ENCODE data around the gene CCNB1IP1. TPM values are rescaled to one million over a fixed set of nuclear protein-coding genes. Genes with fewer than 3 reads are reported as not detected.
A peak's percentile ranks its signal among the peaks of the same experiment; 100 is the strongest.

CCNB1IP1 gene
- total and polyA plus RNA-seq, 2 of the 4 experiments (the other 2 are of a cell fraction): 27.5 to 34.6 TPM

DNA sequence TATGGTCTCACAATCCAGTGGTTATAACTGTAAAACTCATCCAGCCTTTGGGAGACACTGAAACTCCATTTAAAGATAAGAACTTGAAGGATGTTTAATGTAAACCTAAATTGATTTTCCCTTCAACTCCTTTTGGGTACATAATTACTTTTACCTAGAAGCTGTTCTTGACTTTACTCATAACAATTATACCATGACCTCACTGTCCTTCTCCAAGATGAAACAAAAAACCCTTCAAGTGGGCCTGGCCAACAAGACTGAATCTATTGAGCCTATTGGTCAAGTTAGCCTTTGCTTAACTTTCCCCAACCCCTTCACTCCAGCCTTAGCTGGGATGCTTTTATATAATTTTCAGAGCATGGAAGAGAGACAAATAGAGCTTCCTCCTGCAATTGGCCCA, 32.8 kb upstream of the CCNB1IP1 start:
- H3K27me3 ChIP-seq (ENCODE audit: control insufficient read depth, insufficient read depth, low read length): no peaks in the 10 kb centered on the region
- no peak overlapping the region for H4K8ac ChIP-seq (ENCODE audit: low read depth in 2 of 2, low read length in 2 of 2)
- H2BK5ac ChIP-seq (ENCODE audit: low read depth, low read length, poor library complexity, severe bottlenecking): no peak overlapping the region
- H3K27ac ChIP-seq (ENCODE audit: insufficient read depth, low read length): no peak overlapping the region
- H4K91ac ChIP-seq (ENCODE audit: insufficient read depth, low read depth, low read length): no peak overlapping the region
- H3K14ac ChIP-seq (replicated peaks; ENCODE audit: low read depth, low read length): no peak overlapping the region
- no peak overlapping the region for H3K4ac ChIP-seq (ENCODE audit: low read depth, low read length)
- H2AK5ac ChIP-seq (ENCODE audit: low read depth, low read length): no peak overlapping the region
- intact Hi-C loops (cut with micrococcal nuclease): loop anchor here (10.0 kb wide), 1 partner anchor 79 kb away; no protein-coding TSS in a partner anchor
- H3K4me3 ChIP-seq (ENCODE audit: insufficient read depth, low read depth, low read length): no peak overlapping the region
- peaks cover 26% of the 10 kb centered on the region for H3K36me3 ChIP-seq (ENCODE audit: control insufficient read depth, insufficient read depth, low read length)
- H3K9me1 ChIP-seq (ENCODE audit: insufficient read depth, low read length): no peaks in the 10 kb centered on the region
- no peaks in the 10 kb centered on the region for H4K20me1 ChIP-seq (ENCODE audit: insufficient read depth, low read length)
- H3K9me3 ChIP-seq (ENCODE audit: control insufficient read depth, insufficient read depth, low read length): no peaks in the 10 kb centered on the region
- no peak overlapping the region for H3K56ac ChIP-seq (ENCODE audit: extremely low read depth, insufficient read depth, low read length)
- H3K23ac ChIP-seq (ENCODE audit: low read depth, low read length): no peak overlapping the region
- H2BK120ac ChIP-seq (ENCODE audit: low read depth, low read length): no peak overlapping the region
- no peaks in the 10 kb centered on the region for H3K79me1 ChIP-seq (ENCODE audit: low read depth in 1 of 2, low read length in 2 of 2)
- H2AK9ac ChIP-seq (replicated peaks; ENCODE audit: low read depth, low read length, poor library complexity): no peak overlapping the region
- CTCF ChIA-PET: no interaction called here
- TSS peak; percentile 65 for BruUV-seq (replicated peaks)
- dilution Hi-C loops (cut with HindIII; ENCODE audit: low sequenced_read_pairs, unreplicated experiment): no loop called here
- ATAC-seq (ENCODE audit: low read depth) (no peak), DNase-seq (no peak)
- H3K4me1 ChIP-seq (ENCODE audit: control insufficient read depth, insufficient read depth, low read length): no peaks in the 10 kb centered on the region
- H3K9ac ChIP-seq (ENCODE audit: low read depth, low read length): no peak overlapping the region
- H4K5ac ChIP-seq (ENCODE audit: low read depth, low read length): no peak overlapping the region
- H3K18ac ChIP-seq (ENCODE audit: low read depth, low read length): no peak overlapping the region
- H3K4me2 ChIP-seq (ENCODE audit: low read depth, low read length): no peak overlapping the region
- in situ Hi-C loops (cut with MboI; ENCODE audit: low sequenced_read_pairs): loop anchor here (25.0 kb wide), 1 partner anchor 1046 kb away; no protein-coding TSS in a partner anchor
- POLR2A ChIA-PET (ENCODE audit: unreplicated experiment): no interaction called here
- no peak overlapping the region for H2BK15ac ChIP-seq (ENCODE audit: low read depth, low read length)
- no peak for TF ChIP-seq RCOR1 (IDR thresholded peaks at IDR 0.05; ENCODE audit: insufficient replicate concordance, low read length)
- no peak for TF ChIP-seq NFE2L2 (IDR thresholded peaks at IDR 0.05; ENCODE audit: low read depth, low read length)
- TF ChIP-seq BHLHE40 (IDR thresholded peaks at IDR 0.05; ENCODE audit: low read depth, low read length): no peak
- TF ChIP-seq, protein P1, sequence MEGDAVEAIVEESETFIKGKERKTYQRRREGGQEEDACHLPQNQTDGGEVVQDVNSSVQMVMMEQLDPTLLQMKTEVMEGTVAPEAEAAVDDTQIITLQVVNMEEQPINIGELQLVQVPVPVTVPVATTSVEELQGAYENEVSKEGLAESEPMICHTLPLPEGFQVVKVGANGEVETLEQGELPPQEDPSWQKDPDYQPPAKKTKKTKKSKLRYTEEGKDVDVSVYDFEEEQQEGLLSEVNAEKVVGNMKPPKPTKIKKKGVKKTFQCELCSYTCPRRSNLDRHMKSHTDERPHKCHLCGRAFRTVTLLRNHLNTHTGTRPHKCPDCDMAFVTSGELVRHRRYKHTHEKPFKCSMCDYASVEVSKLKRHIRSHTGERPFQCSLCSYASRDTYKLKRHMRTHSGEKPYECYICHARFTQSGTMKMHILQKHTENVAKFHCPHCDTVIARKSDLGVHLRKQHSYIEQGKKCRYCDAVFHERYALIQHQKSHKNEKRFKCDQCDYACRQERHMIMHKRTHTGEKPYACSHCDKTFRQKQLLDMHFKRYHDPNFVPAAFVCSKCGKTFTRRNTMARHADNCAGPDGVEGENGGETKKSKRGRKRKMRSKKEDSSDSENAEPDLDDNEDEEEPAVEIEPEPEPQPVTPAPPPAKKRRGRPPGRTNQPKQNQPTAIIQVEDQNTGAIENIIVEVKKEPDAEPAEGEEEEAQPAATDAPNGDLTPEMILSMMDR (conservative IDR thresholded peaks at IDR 0.05; ENCODE audit: low read depth, low read length): no peak
- TF ChIP-seq, protein P2, sequence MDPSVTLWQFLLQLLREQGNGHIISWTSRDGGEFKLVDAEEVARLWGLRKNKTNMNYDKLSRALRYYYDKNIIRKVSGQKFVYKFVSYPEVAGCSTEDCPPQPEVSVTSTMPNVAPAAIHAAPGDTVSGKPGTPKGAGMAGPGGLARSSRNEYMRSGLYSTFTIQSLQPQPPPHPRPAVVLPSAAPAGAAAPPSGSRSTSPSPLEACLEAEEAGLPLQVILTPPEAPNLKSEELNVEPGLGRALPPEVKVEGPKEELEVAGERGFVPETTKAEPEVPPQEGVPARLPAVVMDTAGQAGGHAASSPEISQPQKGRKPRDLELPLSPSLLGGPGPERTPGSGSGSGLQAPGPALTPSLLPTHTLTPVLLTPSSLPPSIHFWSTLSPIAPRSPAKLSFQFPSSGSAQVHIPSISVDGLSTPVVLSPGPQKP (IDR thresholded peaks at IDR 0.05; ENCODE audit: borderline replicate concordance, low read depth, low read length): no peak
- TF ChIP-seq RFX5 (IDR thresholded peaks at IDR 0.05; ENCODE audit: low read depth, low read length): no peak
- no peak for TF ChIP-seq SMC3 (IDR thresholded peaks at IDR 0.05; ENCODE audit: low read depth, low read length)
- no peak for TF ChIP-seq FOS (IDR thresholded peaks at IDR 0.05; ENCODE audit: low read depth, low read length)
- TF ChIP-seq MXI1 (IDR thresholded peaks at IDR 0.05; ENCODE audit: borderline replicate concordance, low read depth, low read length): no peak
- TF ChIP-seq CHD1 (IDR thresholded peaks at IDR 0.05; ENCODE audit: low read depth, low read length): no peak
- TF ChIP-seq RAD21 (IDR thresholded peaks at IDR 0.05; ENCODE audit: low read length): no peak
- no peak for TF ChIP-seq MAZ (IDR thresholded peaks at IDR 0.05; ENCODE audit: borderline replicate concordance, low read depth, low read length)
- no peak overlapping the region for H2AFZ ChIP-seq (replicated peaks; ENCODE audit: low read length, poor library complexity)
- no peak overlapping the region for H2BK20ac ChIP-seq (ENCODE audit: low read depth, low read length)

Data from IMR-90 (cell line).